ENCODE data around the gene GPC3.

The GPC3 gene

DNA sequence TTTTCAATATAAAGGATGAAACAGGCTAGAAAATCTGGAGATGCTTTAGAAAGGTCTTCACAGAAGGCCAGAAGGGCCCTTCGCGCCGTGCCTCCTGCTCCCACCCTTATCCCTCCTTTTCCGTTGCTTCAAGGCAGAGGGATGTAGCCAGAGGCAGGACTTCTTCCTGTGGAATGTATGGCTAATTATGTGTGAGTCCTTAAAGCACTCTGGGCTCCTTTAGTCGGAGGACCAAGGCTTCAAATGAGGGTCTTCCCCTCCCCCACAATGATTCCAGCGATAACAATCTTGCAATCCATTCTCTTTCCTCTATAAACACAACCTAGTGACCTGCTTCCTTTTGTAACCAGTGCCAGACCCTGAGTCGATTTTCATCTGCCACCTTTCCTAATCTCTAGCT is 103.5 kb downstream of the GPC3 start:
- DNase-seq: no peak

GRCh38 chrX:133881007-133881406 is 104.4 kb downstream of the GPC3 start:
- no peak for DNase-seq

- DNase-seq: peak in 1 of 5 experiments; percentile 43
Observed at GRCh38 chrX:133880032-133880443, 105.4 kb downstream of the GPC3 start.

DNA sequence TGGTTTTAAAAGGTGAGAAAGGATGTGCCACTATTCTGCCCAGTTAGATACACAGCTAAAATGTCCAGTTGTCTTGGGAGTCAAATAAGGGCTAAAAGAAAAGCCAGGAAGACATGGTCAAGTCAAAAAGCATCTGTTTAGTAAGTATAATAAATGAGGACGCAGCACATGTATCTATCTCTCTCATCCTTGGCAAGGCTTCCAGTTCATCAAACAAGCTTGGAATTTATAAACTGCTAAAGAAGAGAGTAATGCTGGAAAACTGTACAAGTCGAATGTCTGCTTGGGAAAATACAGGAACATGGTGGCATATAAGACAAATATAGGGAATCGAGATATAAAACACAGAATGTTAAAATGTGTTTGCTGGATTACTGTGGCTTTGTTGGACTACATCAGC is 106.7 kb downstream of the GPC3 start:
- DNase-seq: no peak

- no peak for DNase-seq
Observed at GRCh38 chrX:133876646-133877045, 108.7 kb downstream of the GPC3 start.

DNA sequence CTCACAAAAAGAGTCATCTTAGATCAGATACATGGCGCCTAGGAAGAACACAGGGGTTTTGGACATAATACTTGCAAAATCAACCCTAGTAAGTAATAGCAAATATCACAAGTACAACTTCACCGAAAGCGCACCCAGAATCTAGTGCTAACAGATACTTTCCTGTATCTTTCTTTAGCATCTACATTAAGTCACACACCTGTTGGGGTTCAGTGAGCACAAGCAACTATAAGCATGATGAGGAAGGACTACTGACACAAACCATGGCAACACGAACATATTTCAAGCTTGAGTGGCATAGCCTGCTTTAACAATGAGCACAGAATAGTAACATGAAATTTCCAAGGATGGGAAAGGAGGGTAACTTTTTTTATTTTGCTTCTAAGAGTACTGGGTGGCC is 116.1 kb downstream of the GPC3 start:
- DNase-seq: no peak

DNA sequence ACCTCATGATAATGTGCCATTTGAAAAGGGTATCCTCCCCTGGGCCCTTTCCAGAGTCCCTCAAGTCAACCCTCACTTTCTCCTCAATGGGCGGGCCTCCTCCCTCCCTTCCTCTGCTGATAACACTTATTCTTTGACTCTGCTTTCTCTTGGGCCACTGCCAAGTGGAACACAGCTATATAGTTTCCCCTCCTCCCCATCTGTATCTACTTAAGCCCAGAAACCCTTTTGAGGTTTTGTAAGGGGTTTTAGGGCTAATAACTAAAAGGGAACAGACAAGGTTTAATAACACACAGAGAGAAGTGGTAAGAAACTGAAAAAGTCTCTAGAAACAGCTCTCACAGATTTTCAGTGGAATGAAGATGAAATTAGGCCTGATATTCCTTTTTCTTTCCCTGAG is 116.7 kb downstream of the GPC3 start:
- no peak for DNase-seq

DNA sequence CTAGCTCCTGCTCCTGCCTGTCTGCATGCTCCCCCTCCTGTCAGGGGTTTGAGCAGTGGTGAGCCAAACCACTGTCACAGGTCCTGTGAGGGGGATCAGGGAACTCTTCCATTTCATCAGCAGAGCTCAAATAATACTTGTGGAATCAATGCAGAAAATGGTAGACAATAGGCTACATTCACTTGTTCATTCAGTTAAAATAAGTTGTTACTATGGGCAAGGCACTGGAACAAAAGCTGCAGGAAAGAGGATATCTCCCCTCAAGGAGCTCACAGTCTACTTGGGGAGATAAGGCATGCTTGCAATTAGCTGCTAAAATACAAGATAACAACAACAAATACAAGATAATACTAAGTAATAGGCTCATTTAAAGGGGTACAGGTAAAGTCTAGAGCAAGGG is 117.1 kb downstream of the GPC3 start:
- DNase-seq: no peak

DNA sequence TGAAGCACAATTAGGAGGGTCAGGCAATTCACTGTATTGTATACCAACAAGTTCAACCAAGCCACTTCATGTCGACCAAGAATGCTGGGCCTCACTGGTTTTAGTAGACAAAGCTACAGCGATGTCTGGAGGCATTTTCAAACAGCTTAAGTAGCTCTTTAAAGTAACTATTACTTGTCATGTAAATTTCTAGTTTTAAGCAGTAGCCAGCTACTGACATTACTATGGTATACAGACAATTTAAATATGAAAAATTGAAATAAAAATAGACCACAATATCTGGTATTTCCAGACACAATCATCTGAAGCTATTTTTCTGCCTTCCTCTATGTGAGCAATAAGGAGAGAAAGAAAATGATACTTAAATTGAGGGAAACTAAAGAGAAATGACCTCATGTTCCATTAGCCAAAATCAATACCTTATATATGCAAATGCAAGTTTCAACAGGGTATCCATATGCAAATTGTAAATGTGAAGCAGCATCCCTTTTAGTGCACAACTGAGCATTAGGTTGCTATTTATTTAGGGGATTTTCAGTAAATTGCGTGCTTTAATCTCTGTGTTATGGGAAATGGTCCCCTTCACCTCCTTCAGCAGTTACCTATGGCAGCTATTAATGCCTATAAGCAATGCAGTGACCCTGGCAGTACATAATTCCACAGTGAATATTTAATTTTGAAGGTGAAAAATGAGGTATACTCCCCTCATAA is 119.5 kb downstream of the GPC3 start:
- DNase-seq: no peak

DNA sequence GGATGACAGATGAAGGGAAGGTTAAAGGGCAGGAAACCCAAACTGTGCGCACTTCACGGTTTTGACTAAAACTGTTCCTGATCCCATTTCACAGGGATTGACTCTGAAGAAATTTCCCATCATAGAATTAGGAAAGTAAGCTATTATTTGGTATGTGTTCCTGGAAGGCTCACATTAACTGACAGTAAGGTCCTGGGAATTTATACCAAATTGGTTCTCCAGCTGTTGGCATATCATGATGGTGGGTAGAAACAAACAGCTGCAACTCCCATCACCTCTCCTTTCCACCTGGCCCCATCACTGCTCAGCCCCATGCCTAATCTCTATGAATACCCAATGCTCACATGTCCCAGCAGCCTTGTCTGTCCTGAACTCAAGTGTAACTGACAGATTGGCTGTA is 121.2 kb downstream of the GPC3 start:
- DNase-seq: no peak

DNA sequence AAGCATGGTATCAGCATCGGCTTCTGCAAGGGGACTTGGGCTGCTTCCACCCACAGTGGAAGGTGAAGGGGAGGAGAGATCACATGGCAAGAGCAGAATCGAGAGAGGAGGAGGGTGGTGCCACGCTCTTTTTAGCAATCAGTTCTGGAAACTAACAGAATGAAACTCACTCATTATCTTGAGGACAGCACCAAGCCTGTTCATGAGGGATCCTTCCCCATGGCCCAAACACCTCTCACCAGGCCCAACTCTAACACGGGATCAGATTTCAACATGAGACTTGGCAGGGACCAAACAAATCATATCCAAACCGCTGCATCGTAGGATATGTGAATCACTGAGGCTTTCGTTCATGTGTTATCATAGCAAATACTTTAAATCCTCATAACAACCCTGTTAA is 125.5 kb downstream of the GPC3 start:
- no peak for DNase-seq

GRCh38 chrX:133859336-133859735 is 126.1 kb downstream of the GPC3 start:
- no peak for DNase-seq

DNA sequence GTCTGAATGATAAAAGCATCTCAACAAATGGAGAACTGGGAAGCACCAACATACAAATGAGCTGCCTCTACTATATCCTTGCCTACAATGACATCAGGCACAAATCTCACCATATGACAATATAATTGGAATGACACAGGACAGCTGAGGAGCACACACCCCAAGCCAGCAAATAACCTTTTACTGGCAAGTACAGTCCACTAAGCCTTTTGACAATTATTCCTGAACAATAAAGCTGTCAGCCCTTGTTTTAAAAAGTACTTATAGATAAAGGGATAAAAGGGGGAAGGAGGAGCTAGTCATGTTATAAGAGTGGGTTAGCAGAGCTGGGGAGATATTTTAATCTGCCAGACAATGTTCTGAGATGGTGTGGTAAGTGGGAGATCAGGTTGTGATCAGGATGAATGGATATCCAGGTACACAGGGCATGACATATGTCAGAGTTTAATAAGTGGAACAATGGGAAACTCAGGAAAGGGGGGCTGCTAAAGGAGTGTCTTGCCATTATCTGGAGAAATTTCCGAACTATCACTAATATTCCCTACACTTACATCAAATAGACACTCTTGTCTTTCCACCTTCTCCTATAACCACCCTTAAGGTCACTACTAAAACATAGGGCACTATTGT is 127.6 kb downstream of the GPC3 start:
- DNase-seq: no peak

DNA sequence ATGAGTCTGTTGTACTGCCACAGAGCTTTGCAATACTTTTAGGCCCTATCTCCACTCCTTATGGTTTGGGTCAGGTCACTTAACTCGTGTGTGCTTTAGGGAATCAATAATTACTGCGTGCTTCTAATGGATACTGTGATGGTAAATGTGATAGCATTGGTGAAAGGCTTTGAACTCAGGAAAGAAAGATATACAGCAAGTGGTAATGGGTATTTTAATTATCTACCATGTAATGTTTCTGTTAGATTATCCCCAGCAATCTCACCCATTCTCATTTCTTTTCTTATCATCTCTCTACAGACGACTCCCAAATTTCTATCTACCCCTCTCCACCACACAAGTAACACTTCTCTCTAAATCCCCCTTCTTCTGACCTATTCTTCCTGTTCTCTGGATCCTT is 128.6 kb downstream of the GPC3 start:
- no peak for DNase-seq

DNA sequence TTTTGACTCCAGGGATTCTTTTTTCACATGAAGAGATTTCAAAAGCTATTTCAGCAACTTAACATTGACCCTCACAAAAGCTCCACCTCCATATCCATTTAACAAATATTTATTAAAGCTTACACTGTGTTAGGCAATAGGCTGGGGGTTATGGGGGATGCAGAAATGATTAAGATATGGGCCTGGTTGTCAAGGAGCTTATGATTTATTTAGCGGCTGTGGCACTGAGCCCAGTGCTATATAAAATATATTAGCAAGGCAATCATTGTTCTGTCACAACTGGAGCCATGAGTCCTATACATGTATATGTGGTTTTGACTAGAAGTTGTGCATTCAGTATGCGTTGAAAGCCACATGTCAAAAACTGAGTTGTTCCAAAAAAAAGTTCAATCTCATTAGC is 131.1 kb downstream of the GPC3 start:
- no peak for DNase-seq

DNA sequence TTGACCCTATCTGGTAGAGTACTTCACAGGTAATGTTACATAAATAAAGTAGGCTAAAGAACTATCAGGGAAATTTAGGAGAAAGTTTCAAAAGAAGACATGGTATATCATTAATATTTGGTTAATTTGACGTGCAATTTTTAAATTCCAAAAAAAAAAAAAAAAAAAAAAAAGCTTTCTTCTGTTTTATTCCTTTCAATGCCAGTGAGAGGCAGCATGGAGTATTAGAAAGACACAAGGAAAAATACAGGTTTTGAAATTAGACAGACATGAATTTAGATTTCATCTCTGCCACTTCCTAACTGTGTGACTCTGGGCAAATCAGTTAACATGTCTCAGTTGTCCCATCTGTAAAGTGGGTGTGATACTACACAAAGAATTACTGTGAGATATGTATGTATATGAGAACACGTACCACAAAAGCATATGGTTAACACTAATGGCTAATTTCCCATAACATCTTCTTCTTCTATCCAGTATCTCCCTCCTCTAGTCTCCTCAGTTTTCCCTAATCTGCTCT is 132.5 kb downstream of the GPC3 start:
- no peak for DNase-seq

DNA sequence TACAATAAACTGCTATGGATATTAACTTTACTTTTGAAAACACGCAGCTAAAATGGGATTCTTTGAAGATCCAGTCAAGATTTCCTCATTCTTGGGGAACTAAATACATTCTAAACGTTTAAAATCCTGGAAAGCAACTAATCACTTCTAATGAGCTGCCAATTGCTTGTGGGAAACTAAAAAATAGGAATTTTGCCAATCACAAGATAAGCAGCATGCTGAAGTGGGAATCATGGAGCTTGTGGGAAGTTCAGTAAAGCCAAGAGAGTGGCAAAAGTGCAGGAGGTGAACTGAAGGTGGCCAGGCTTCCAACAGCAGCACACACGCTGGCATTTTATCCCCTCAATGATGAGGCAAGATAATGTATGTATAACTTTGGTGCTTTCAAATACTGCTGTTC is 133.0 kb downstream of the GPC3 start:
- no peak for DNase-seq

GRCh38 chrX:133850399-133850798 is 135.0 kb downstream of the GPC3 start:
- no peak for DNase-seq

GRCh38 chrX:133849676-133850075 is 135.7 kb downstream of the GPC3 start:
- no peak for DNase-seq

- DNase-seq: no peak
Observed at GRCh38 chrX:133847340-133847994, 137.9 kb downstream of the GPC3 start.

DNA sequence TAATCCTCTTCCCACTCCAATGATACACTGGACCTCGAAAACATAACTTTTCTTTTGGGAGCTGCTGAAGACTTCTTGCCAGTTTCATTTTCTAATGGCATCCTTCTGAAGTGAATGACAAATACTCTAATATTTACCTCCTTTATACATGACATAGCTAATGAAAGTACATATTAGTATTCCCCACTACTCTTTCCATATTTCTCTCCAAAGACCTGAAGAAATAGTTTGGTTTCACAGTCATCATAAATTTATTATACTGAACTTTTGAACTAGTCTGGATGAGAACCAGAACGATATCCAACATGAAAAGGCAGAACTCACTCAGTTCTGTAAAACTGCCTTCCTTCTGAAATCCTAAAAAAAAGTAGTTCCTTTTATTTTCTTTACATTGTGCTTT is 139.1 kb downstream of the GPC3 start:
- DNase-seq: no peak

- DNase-seq: no peak
Observed at GRCh38 chrX:133840415-133840814, 145.0 kb downstream of the GPC3 start.

DNA sequence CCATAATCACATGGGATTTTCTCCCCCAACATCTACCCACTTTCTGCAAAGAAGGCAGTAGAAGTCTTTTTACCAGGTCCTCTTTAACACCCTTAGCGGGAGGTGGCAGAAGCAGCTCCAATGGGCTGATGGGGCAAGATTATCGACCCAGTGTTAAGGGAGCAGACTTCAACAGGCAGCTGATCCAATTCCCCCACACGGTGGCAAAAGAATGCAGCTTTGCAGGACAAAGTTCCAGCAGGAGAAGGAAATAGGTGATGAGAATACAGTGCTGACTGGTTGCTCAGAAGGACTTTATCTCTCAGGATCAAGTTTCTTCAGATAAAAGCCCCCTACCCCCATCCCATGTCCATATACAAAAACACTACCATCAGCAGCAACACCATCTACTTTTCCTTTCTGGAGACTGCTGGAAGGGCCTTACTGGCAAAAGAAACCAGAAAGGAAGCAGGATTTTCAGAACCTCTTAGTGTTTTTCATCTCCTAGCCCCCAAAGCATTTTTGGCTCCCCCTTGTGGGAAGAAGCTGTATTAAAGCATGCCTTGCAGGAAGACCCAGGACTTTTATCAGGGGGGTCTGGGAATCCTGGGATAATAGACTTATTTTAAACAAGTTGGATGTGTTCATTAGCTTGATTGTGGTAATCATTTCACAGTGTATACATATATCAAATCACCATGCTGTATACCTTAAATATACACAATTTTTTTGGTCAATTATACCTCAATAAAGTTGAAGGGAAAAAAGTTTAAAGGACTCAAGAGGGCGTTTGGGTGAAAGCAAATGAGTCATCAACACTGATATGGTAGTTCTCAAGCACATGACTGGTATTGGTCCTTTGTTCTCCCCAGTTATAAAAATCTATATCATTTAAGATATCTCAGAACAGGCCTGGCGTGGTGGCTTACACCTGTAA is 146.4 kb downstream of the GPC3 start:
- peak in 2 of 5 experiments; percentile 1 to 3 for DNase-seq
